GM12878 (cell line): Measurements from ENCODE around the gene TXNDC9.

Source experiments
- ATF3 ChIP-seq: IDR thresholded peaks from 2 replicates; pipeline ENCODE4 v1.6.1; 2011; ENCODE audit warnings: low read depth, mild to moderate bottlenecking, low read length, moderate library complexity, borderline replicate concordance; ENCODE audit errors: extremely low read depth
- BCL11A ChIP-seq: IDR thresholded peaks from 2 replicates; pipeline ENCODE4 v1.6.1; 2011; ENCODE audit warnings: low read depth, low read length
- CEBPB ChIP-seq, 2 experiments: fragments of 150-350 bp in 1 of 2; IDR thresholded peaks; 2 replicates each; pipeline ENCODE4 v1.6.1; 2012 to 2014; ENCODE audit warnings: low read depth in 2 of 2, low read length in 2 of 2, borderline replicate concordance in 1 of 2, inconsistent platforms in 1 of 2
- CTCF ChIP-seq, 3 experiments: IDR thresholded peaks in 2 of 3; conservative IDR thresholded peaks in 1 of 3; 2 replicates each; pipeline ENCODE4 v1.5.1; 2011; ENCODE audit warnings: low read depth in 3 of 3, low read length in 3 of 3, mild to moderate bottlenecking in 3 of 3, control low read depth in 2 of 3, moderate library complexity in 2 of 3, inconsistent platforms in 1 of 3, mixed read lengths in 1 of 3; ENCODE audit not compliant: control insufficient read depth in 2 of 3, insufficient read depth in 1 of 3; ENCODE audit errors: extremely low read depth in 1 of 3
- E2F4 ChIP-seq: IDR thresholded peaks from 2 replicates; pipeline ENCODE4 v1.6.1; 2012; ENCODE audit warnings: low read depth, low read length, improper control_type of control experiment
- FOXM1 ChIP-seq: IDR thresholded peaks from 2 replicates; pipeline ENCODE4 v1.6.1; 2012; ENCODE audit warnings: low read depth, mild to moderate bottlenecking, inconsistent platforms, low read length, moderate library complexity
- POLR2A ChIP-seq: IDR thresholded peaks from 2 replicates; pipeline ENCODE4 v1.6.1; 2011; ENCODE audit warnings: low read depth, mild to moderate bottlenecking, low read length
- POLR2AphosphoS5 ChIP-seq: IDR thresholded peaks from 2 replicates; pipeline ENCODE4 v1.6.1; 2011; ENCODE audit warnings: mild to moderate bottlenecking, low read length, inconsistent platforms
- SIX5 ChIP-seq: IDR thresholded peaks from 2 replicates; pipeline ENCODE4 v1.6.1; 2011; ENCODE audit warnings: mild to moderate bottlenecking, low read depth, low read length, moderate library complexity; ENCODE audit not compliant: severe bottlenecking
- TBL1XR1 ChIP-seq: IDR thresholded peaks from 2 replicates; pipeline ENCODE4 v1.6.1; 2012; ENCODE audit warnings: low read depth, low read length, improper control_type of control experiment

GRCh38 chr2:99340669-99341236 is 4.6 kb upstream of the TXNDC9 start:
- TF ChIP-seq E2F4: no peak
- TF ChIP-seq TBL1XR1: no peak
- no peak for TF ChIP-seq ATF3
- TF ChIP-seq FOXM1: no peak
- TF ChIP-seq POLR2AphosphoS5: no peak
- TF ChIP-seq SIX5: no peak
- no peak for TF ChIP-seq POLR2A
- TF ChIP-seq CTCF (IDR thresholded peaks at IDR 0.05 in 2 of 3, conservative IDR thresholded peaks at IDR 0.05 in 1 of 3; ENCODE audit: control insufficient read depth in 2 of 3, extremely low read depth in 1 of 3, insufficient read depth in 1 of 3, low read depth in 3 of 3, low read length in 3 of 3): no peak
- TF ChIP-seq CEBPB (IDR thresholded peaks at IDR 0.05; ENCODE audit: borderline replicate concordance in 1 of 2, low read depth in 2 of 2, low read length in 2 of 2): no peak
- TF ChIP-seq BCL11A: no peak
